GM21619 (cell line): ENCODE data around the gene SGSH.
"Not testable (repeated sequence)": the region's sequence is repeated elsewhere in the genome, so short reads cannot be mapped to it uniquely, and the experiment has no call there.

Source experiments
- ATAC-seq: cut with Tn5 transposase; IDR thresholded peaks from one replicate; pipeline ENCODE4 v1.9.1; 2021; ENCODE audit not compliant: unreplicated experiment

SGSH gene

DNA sequence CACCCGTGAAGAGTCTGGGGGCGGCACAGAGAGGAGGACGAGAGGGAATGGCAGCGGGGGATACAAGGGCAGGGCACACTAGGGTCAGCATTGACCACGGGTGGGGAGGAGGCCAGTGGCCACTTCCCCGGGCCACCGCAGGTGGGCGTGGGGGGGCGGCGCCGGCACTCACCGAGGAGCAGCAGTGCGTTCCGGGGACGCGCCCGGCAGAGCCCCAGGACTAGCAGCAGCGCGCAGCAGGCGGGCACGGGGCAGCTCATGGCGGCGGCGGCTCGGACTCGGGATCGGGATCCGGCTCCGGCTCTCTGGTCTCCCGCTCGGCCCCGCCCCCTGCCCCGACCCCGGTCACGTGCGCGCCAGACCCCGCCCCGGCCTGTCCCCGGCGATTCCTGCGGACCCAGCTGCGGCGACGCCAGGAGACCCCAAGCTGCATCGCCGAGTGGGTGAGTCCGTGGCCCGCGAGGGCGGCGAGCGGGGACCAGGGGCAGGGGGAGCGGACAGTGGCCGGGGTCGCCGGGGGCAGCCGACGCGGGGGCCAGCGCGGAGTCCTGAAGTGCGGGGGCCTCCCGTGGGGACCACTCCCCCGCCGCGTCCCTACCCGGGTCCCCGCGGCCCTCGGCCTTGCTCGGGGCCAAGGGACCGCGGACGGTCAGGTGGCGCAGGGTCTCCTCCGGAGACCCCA is at the start of gene SGSH, which contains the start of gene SLC26A11:
Gene SGSH, minus strand, starts transcription at position 280 of the 682 bp plus-strand sequence. Its CDS starts 20 bp downstream, at position 260.
Gene SLC26A11, plus strand, starts transcription at position 374 of the 682 bp plus-strand sequence. CDS start 1,134 bp downstream, outside the sequence.
- ATAC-seq, result peak; percentile 31

DNA sequence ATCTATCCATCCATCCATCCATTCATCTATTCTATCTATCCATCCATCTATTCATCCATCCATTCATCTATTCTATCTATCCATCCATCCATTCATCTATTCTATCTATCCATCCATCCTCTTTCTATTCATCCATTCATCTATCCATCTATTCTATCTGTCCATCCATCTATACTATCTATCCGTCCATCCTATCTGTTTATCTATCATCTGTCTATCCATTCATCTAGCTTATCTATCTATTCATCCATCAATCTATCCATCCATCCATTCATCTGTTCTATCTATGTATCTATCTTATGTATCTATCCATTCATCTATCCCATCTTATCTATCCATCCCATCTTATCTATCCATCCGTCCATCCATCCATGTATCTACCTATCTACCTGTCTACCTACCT is 49.3 kb upstream of the SGSH start:
- no peak for ATAC-seq

DNA sequence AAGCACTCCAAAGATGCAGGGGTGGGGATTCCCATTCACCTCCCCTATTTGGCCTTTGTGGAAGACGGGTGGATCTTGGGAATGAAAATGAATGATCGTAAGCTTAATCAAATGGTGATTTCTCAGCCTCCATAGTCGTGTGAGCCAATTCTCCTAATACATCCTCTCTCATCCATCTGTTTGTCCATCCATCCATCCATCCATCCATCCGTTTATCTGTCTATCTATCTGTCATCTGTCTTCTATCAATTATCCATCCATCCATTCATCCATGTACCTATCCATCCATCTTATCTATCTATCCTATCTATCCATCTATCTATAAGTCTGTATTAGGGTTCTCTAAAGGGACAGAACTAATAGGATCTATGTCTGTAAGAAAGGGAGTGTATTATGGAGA is 48.3 kb upstream of the SGSH start:
- ATAC-seq, result no peak

DNA sequence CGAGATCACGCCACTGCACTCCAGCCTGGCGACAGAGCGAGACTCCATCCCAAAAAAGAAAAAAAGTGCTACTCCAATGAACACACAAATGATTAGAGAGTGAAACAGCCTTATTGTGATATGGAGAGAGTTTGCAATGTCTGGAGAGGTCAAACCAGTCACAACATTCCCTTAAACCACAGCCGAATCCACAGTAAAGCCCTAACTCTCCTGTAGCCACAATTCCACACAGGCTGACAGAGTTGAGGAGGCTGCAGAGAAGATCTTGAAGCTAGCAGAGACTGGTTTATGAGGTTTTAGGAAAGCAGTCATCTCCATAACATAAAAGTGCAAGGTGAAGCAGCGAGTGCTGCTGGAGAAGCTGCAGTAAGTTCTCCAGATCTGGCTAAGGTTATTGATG is 47.3 kb upstream of the SGSH start:
- no peak for ATAC-seq

DNA sequence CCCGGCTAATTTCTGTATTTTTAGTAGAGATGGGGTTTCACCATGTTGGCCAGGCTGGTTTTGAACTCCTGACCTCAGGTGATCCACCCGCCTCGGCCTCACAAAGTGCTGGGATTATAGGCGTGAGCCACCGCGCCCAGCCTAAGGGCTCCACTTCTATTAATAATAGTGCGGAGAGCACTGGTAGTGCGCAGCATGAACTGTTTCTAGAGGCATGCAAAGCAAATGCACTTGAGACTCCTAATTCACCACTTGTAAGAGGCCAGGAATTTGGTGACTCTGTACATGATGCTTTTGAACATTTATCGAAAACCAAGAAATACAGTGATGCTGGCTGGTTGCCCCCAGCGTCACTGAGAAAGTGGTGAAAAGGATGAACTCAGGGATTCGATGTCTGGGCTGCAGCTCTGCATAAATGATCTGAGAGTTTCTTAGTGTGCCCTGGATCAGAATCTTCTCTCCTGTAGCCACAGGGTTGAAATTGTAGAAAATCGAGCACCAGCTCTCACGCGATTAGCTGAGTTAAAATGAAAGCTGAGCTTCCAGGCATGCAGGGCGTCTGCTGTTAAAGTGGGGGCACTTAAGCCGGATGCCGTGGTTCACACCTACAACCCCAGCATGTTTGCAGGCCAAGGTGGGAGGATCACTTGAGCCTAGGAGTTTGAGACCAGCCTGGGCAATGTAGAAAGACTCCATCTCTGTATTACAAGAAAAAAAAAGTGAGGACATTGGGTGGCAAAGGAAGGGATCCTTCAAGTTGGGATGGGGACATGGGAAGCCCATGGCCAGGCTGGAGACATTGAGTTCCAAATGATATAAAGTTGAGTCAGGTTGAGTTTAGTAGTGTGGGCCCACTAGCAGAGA is 45.3 kb upstream of the SGSH start:
- no peak for ATAC-seq

DNA sequence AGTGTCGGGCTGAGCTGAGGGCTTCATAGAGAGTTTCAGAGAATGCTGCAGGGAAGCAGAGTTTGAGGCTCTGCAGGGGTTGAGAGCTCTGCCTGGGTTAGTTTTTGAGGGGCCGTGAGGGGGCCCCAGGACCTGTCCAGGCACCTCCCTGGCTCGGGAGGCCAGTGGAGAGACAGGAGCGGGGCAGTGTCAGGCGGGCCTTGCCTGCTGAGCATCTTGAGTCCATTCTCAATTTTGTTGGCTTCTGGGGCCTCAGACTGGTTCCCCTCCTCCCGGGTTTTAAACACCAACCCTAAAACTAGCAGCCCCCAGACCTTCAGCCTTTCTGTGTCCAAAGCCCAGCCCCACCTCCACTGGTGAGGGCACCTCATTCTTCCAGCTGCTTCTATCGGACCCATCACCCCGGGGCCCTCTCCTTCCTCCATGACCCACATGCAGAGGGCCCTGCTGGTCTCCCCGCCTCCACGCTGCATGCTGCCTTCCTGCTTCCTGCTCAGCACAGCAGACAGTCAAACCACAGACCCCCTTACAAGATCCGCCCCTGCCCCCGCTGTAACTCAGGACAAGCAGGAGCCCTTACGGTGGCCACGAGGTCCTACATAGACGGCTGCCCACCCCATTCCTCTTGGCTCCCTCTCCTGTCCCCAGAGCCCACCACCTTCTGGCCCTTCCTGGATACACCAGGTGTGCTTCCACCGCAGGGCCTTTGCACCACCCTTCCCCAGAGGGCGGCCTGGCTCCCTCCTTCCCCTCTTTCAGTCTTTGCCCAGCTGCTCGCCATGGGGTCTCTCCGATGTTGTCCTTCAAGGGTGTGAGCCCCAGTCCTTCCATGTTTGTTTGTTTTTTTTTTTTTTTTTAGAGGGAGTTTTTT is 44.3 kb upstream of the SGSH start:
- no peak for ATAC-seq

DNA sequence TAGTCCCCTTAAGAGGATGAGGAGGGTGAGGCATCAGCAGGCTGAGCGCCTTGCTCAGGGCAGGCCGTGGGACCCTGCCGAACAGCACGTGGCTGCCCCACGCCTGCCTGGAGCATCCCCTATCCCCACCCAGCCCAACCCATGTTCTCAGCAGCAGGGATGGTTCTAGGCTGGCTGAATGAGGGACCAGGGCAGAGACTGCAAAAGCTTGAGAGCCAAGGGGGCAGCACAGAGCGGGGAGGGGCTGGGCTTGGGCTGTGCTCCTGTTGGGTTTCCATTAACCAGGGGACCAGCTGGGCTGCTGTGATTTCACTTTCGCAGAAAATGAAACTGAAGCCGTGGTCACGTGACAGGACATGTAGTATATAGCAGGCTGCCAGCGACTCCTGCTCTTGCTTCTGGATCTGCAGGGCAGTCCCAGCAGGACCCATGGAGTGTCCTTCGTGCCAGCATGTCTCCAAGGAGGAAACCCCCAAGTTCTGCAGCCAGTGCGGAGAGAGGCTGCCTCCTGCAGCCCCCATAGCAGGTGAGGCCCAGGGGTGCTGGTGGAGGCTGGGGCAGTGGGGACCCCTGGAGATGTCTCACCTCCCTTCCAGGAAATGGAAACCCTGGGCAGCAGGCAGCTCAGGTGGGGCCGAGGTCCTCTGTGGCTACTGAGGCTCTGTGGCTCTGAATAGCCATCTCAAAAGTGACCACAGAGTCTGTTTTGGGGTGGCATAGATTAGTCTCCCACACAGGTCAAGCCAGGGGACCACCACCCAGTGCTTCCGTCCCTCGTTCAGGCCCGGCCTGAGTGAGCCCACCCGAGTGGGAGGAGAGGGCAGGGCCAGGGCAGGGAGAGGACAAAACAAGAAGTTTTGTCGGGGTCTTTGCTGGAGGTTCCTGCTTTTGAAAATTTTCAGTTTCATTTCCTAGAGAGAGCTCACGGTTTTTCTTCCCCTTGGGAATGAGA is 43.4 kb upstream of the SGSH start:
- peak; percentile 39 for ATAC-seq

DNA sequence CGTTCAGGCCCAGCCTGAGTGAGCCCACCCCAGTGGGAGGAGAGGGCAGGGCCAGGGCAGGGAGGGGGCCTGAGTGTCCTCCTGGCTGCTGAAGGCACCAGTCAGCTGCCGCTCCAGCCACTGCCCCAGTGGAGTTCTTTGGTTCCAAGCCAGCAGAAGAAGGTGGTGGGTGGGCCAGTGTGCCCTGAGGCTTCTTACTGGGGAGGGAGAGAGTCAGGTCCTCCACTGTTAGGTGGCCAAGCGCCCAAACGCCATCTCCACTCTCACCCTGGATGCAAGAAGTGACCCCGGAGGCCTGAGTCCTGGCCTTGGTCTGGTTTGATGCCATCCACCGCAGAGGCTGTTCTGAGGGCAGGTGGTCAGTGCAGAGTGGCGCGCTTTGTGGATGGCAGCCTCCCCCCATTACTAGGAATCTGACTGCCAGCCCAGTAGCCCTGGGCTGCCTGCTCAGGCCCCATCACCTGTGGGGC is 42.7 kb upstream of the SGSH start:
- ATAC-seq, result no peak

DNA sequence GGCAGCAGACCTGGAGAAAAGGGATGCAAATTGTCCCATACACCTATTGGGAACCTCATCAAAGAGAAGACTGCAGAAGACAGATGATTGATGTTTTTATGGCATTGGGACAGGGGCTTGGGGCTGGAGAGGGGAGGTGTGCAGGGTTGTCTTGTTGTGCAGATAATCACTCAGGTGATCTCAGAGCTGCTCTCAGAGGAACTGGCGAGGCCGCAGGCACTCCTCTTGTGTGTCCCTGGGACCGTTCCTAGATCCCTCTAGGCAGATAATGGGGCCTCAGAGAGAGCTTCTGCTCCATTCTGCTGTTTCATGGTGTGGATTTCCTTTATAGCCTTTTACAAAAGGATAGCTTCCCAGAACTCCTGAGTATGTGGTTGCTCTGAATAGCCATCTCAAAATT is 42.2 kb upstream of the SGSH start:
- ATAC-seq, result no peak

DNA sequence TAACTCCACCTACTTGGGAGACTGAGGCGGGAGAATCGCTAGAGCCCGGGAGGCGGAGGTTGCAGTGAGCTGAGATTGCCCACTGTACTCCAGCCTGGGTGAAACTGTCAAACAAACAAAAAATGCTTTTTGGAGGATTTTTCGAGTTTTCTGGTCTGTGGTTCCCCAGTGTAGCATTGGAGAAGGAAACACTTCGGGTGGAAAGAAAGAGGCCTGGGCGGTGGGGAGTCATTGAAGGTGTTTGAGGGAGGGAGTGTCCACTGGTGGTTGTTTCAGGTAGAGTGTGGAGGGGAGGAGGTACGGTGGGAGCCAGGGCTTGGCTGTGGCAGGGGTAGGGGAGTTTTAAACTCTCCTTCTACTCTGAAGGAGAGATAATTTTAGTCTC is 41.8 kb upstream of the SGSH start:
- ATAC-seq, result no peak

DNA sequence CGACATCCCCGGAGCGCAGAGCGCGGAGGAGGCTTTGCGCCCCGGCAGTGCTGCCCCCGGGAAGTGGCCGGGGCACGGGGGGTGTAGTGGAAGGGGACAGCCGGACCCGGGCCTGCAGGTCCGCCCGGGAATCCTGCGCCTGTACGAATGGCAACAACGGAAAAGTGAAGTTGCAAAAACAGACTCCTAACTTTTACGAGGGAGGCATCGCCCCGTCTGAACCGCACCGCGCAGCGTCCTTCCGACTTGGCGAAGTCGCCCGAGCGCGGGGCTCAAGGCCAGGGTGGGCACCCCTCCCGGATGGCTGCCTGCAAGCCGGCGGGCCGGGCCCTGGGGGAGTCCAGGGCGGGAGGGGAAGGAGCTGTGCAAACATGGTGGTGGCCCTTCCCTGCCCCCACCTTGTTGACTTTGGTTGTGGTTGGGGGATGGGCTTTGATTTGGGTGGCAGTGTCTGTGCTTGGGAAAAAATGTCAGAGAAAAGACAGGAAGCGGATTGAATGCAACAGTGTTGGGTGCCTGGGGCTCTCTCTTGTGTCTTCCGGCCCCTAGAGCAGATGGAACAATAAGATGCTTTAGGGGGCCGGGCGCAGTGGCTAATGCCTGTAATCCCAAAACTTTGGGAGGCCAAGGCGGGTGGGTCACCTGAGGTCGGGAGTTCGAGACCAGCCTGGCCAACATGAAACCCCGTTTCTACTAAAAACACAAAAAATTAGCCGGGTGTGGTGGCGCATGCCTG is 41.2 kb upstream of the SGSH start:
- no peak for ATAC-seq

DNA sequence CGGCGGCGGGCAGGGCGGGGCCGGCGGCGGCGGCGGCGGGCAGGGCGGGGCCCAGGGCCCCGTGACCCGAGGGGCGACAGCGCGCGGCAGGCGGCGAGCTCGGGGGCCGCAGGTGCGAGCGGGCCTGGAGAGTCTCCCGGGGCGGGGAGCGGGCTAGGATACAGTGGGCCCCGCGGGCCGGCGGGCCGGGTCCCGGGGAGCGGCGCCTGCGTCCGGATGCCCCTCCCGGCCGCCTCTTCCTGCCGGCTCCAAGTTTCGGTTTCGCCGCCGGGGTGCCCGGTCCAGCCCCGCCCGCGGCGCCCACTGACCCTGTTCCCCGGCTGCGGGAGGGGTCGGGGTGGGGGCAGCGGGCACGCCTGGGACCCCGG is 40.6 kb upstream of the SGSH start, which contains the start of gene RNF213:
Gene RNF213, plus strand, starts transcription at position 62 of the 368 bp plus-strand sequence. CDS start 2,830 bp downstream, outside the sequence.
- peak; percentile 22 for ATAC-seq

DNA sequence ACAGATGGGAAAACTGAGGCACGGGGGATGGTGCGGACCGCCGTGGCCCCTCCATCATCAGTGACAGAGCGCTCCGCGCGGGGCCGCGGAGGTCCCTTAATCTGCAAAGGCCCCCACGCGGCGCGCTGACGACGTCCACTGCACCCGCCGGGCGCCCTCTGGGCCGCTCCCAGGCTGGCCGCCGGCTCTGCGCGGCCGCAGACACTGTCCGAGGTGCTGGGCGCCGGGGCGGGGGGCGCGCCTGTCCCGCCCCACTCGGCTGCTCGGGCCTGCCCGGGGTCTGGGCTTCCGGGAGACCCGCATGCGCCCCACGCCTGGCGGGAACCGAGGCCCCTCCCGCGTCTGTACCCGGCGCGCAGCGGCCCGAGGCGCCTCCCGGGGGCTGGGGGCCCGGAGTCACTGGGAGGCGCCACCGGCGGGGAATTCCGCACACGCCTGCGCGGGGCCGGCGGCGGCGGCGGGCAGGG is 40.0 kb upstream of the SGSH start:
- no peak for ATAC-seq

DNA sequence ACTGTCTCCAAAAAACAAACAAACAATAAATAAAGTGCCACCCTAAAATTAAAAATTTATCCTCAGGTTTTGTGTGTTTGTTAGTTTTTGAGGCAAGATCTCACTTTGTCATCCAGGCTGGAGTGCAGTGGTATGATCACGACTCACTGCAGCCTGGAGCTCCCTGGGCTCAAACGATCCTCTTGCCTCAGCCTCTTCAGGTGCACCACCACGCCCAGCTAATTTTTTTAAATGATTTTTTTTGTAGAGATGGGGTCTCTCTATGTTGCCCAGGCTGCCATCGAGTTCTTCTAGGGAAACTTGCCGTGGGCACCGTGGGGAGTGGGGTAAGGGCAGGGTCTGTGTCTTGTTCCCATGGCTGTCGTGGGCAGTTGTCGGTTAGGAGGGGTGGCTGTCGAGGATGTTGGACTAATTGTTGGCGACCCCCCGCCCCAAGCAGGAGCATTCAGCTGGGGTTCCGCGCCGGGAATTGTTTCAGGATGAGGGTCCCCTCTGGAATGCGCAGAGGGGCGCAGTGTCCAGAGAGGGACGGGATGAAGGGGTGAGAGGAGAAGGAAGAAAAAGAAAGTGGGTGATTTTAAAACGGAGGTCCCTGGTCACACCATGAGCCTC is 39.4 kb upstream of the SGSH start:
- ATAC-seq, result no peak

DNA sequence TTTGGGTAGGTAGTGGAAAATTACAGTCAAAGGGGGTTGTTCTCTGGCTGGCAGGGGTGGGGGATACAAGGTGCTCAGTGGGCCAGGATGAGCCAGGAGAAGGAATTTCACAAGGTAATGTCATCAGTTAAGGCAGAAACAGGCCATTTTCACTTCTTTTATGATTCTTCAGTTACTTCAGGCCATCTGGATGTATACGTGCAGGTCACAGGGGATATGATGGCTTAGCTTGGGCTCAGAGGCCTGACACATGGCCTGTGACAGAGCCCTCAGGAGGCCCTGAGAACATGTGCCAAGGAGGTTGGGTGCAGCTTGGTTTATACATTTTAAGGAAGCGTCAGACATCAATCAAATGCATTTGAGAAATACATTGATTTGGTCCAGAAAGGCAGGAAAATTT is 38.2 kb upstream of the SGSH start:
- ATAC-seq, result not testable (repeated sequence)

DNA sequence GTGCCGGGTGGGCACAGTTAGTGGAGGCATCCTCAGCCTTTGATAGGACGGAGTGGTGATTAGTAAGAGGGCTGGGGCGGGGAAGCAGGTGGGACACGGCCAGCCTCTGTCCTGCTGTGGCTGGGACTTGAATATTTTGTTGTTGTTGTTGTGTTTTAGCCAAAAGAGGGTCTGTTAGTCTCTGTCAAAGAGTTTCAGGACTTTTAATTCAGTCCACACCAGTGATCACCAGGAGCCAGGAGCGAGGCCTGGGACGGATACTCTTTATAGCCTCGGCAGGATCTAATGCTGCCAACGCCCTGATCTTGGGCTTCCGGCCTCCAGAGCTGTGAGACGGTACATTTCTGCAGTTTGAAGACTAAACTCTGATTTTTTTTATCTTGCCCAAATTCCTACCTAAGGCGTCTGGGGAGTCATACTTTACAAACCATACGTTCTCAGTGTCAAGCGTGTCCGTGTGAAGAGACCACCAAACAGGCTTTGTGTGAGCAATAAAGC is 37.6 kb upstream of the SGSH start:
- ATAC-seq, result no peak

DNA sequence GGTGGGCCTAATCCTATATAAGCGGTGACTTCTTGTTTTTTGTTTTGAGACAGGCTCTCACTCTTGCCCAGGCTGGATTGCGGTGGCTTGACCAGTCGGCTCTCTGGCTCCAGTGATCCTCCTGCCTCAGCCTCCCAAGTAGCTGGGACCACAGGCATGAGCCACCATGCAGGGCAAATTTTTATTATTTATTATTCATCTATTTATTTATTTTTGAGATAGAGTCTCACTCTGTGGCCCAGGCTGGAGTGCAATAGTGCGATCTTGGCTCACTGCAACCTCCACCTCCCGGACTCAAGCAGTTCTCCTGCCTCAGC is 35.9 kb upstream of the SGSH start:
- no peak for ATAC-seq

DNA sequence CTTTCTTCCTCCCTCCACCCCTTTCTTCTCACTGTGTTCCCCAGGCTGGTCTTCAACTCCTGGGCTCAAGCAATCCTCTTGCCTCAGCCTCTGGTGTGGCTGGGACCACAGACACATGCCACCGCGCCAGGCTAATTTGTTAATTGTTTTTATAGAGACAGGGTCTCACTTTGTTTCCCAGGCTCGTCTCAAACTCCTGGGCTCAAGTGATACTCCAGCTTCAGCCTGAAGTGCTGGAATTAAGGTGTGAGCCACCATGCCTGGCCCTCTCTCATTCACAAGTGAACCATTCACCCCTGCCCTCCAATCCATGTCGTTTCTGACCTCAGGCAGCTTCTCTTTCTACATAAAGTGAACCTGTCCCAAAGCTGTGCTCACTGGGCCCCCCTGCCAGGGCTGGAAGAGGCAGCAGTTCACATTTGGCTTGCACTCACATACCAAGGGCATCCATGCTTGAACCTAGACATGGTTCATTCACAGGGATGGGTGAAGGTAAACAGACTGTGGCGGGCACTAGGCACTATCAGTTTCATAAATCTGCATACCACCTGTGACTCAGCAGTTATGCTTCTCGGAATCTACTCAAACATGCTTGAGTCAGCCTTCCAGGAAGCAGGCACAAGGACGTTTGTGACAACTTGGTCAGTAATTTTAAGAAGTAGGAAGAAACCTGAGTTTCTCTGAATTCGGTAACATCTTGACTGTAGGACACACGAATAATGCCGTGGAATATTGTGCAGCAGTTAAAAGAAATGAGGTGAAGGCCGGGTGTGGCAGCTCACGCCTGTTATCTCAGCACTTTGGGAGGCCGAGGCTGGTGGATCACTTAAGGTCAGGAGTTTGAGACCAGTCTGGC is 34.5 kb upstream of the SGSH start:
- peak; percentile 54 for ATAC-seq
